ENCODE data around the gene LHX1.
A peak's percentile ranks its signal among the peaks of the same experiment; 100 is the strongest.

The LHX1 gene

DNA sequence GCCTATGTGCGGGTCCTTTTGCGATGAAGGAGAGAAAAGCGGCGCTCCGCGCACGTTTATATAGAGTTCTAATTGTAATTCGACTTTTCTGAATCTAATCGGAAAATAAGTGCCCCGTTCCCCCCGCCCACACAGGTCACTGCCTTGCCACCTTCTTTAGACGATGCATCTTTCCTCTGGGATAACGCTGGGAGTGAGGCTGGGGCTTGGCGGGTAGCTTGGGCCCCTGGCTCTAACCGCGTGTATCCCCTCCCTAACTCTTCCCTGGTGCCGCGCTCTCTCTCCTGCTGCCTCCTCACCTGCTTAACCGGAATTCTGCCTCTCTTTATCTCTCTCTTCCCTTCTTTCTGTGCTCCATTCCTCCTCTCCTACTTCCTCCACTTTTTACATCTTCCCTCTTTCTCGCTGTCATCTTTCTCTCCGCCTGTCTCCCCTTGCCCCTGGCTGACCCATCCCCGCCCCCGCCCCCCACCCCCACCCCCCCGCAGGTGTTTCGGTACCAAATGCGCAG, 2.6 kb downstream of the LHX1 start:
- DNase-seq: no peak

DNA sequence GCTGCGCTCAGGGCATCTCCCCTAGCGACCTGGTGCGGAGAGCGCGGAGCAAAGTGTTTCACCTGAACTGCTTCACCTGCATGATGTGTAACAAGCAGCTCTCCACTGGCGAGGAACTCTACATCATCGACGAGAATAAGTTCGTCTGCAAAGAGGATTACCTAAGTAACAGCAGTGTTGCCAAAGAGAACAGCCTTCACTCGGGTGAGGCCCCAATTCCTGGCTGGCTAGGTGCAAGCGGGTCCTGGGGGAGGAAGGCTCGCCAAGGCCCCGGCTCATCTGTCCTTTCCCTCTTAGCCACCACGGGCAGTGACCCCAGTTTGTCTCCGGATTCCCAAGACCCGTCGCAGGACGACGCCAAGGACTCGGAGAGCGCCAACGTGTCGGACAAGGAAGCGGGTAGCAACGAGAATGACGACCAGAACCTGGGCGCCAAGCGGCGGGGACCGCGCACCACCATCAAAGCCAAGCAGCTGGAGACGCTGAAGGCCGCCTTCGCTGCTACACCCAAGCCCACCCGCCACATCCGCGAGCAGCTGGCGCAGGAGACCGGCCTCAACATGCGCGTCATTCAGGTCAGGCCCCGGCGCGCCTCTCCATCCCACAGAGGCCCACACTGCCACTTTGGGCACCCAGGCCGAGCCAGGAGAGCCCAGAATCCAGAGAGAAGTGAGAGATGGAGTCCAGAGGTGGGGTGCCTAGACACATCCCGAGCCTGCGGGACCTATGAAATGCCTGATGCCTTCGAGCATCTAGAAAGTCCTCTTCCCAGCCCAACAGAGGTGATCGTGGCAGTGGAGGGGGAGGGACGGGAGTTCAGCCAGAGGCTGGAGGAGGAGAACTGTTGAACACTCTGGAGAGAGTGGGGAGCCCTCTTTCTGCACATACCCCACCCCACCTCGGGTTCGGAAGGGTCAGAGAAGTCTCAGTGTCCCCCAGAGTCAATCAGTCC, 3.3 kb downstream of the LHX1 start:
- no peak for DNase-seq

DNA sequence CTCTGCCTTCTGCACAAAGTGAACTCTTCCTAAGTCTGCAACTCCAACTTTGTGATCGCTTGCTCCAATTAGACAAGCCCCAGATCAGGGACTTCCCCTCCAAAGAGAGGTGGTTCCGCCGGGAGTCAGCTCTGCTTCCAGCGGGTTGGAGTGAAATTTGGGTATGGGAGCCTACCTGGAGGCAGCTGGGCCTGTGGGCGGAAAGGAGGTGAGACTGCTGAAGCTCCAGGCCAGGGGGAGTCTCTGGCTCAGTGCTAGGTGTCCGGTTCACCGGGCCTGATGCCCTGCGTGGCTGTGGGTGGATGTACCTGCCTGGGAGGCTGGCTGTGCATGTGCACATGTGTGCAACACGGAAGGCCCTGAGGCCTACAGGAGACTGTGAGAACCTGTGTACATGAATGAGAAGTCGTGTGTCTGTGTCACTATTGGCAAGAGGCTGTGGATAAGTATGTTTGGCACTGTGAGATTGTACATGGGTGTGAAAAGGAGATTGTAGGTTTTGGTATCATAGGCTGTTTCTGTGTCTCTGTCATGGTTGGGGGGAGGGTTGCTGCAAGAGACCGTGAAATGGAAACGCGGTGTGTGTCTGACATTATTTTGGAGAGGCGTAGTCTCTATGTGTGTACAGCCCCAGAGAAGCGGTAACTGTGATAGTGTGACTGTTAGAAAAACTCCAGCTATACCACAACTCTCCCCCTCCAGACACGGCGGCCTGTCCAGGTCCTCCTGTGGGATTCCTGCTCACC, 4.2 kb downstream of the LHX1 start:
- no peak for DNase-seq

DNA sequence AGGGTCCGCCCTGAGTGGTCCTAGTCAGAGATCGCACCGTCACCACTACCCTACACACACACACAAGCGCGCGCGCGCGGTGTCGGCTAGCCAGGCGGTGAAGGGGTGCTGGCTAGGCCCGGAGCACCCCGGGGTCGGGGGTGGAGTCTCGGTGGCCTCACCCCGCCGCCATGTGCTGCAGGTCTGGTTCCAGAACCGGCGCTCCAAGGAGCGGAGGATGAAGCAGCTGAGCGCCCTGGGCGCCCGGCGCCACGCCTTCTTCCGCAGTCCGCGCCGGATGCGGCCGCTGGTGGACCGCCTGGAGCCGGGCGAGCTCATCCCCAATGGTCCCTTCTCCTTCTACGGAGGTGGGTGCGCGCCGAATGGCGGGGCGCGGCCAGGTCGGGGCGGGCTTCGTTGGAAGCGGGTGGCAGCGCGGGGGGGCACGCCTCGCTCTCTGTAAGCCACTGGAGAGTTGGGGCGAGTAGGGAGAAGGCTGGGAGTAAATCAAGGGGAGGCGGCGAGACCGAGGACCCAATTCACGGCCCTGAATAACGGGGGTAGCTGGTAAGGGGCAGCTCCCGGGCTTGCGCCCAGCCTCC, 4.8 kb downstream of the LHX1 start:
- no peak for DNase-seq

DNA sequence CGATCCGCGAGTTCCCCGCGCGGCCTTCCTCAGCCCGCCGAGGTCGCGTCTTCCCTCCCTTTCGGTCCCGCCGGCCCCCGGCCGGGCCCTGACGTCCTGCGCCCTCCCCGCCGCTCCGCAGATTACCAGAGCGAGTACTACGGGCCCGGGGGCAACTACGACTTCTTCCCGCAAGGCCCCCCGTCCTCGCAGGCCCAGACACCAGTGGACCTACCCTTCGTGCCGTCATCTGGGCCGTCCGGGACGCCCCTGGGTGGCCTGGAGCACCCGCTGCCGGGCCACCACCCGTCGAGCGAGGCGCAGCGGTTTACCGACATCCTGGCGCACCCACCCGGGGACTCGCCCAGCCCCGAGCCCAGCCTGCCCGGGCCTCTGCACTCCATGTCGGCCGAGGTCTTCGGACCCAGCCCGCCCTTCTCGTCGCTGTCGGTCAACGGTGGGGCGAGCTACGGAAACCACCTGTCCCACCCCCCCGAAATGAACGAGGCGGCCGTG, 5.4 kb downstream of the LHX1 start:
- DNase-seq: no peak

DNA sequence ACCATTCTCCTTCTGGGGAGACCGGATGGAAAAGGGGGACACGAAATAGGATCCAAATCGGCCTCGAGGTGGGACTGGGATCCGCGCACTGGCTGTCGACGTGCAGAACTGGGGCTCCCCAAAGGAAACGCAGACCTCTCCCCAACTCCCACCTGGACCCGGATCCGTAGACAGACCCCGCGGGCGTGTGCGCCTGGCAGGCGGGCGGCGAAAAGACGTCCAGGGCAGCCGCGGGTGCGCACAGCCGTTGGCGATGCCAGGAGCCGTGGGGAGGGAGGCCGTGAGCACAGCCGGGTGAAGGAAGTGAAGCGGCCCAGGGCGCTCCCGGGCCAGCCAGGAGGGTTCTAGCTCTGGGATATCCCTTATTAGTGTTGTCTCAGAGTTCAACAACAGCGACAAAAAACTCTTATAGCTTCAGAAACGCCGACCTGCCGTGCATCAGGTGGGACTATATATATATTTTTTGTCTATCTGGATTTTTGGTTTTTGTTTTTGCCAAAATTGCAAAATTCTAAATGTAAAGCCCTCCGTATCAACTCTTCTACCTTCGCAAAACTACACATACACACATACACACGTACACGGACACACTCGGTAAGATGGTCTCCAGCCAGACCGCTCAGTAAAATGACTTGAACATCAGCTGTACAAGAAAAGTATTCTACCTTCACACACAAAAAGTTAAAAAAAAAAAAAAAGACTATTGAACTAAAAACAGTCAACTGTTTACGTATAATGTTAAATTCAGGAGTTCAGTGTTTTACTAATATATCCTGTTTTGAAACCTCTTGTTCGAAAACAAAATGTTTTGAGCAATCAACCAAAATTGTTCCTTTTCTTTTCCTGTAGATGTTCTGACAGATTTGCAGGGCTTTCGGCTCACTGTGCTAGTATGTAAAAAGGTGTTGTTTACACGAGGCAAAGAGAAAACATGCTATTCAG, 6.2 kb downstream of the LHX1 start:
- no peak for DNase-seq

DNA sequence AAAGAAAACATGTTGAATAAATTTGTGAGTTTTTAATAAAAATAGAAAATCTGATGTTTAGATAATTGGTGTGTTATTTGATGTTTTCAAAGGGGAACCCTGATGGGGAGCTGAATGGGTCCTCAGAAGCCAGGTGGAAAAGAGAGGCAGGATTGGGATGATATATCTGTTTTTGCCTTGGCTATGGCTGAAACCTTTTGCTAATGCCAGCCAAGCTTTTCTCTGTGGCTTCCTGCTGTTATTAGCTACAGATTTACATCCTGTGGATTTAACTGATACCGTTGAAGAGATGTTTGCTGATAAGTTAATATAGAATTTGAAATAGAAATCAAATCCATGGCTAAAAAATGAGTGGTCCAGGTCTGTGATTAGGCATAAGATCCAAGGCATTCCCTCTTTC, 7.3 kb downstream of the LHX1 start:
- DNase-seq: no peak

DNA sequence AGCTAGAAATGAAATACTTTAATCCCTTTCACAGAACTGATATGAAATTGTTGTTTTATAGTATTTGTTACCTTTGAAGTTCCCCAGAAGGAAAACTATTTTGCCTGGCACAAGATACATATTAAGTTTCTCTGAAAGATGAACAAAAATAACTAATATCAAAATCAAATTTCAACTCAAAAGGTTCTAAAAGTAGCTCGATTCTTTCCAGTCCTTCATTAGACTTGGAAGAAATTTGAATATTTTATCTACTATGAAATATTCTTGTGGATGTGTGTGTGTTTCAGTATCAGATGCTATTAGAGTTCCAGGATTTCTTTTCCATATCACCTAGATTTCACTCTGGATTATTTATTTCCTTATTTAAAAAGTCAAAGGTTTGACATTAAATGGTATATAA, 7.9 kb downstream of the LHX1 start:
- DNase-seq: no peak

DNA sequence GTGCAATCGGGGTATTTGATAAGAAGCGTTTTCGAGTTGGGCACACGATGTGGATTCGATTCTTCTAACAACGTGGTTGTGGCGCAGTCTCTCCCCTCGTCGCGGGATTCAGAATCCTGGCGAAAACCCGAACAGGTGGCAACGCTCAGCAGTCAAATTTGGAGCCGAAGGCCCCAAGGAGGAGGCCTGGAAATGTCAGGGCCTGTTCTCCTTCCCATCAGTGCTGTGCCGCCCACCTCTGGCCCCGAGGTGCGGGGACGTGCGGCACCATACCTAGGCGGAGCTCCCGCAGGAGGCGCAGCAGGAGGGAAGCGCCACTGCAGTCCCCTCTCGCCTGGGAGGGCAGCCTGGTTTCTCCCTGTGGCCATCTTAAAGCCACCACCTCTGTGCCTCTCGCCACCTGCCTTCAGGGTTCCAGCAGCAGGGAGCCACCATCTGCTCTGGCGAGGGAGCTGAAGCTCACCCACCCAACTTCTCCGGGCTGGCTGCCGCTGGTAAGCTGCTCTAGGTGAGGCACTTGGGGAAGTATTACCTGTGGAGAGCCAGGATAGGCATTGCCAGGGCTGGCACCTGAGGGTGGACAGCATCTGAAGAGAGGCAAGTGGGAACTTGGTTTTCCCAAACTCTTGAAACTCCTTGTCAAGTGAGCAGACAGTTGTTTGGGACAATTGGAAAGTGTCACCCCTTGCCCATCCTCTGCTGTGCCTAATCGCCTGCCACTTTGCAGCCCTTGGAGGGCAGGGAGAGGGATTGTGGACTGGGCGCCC, 8.9 kb downstream of the LHX1 start:
- DNase-seq: no peak

DNA sequence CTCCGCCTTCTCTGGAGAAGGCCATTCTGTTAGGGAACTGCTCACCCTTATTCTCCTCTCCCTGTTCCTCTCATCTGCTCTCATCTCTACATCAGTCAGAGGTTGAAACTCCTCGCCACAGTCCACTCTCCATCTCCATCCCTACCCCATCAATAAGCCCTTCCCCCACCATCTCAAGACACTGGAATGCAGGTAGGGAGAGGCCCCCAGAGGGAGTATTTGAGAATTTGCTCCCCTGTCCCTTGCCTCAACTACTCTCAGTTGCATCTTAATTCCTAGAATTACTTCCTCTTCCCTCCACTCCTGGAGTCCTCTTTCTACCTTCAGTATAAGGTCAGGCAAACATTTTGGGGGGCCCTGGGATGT, 9.4 kb downstream of the LHX1 start:
- no peak for DNase-seq

DNA sequence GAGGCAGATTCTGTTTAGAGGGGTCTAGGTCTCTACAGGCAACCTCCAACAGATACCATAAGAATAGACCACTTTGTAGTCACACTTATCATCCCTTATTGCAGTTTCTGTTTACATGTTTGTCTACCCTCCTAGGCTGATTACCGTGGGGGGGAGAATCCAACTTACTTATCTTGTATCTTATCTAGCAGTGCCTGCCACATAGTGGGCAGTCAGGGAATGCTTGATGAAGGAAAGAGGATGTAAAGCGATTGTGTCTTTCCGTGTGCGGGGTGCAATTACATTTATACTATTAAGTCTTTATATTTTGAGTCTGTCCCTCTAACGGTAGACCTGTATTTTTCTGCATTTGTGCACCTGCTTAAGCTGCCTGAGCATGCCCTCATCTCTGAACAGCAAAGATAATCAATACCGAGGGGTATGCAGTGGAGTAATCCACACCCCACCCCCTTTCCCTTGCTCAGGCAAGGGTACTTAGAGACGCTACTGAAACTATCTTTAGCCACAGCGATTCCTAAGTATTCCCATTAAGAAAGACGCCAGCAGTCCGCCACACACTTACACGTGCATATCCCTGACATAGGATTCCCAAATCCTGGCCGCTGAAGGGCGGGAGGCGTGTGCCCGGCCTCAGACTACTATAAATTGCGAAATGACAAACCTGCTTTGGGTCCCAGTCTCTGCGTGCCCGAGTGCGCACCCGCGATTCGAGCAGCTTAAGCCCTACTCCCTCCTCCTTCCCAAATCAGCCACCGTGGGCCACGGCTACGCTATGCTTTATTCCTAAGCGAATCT, 10.8 kb downstream of the LHX1 start:
- no peak for DNase-seq

DNA sequence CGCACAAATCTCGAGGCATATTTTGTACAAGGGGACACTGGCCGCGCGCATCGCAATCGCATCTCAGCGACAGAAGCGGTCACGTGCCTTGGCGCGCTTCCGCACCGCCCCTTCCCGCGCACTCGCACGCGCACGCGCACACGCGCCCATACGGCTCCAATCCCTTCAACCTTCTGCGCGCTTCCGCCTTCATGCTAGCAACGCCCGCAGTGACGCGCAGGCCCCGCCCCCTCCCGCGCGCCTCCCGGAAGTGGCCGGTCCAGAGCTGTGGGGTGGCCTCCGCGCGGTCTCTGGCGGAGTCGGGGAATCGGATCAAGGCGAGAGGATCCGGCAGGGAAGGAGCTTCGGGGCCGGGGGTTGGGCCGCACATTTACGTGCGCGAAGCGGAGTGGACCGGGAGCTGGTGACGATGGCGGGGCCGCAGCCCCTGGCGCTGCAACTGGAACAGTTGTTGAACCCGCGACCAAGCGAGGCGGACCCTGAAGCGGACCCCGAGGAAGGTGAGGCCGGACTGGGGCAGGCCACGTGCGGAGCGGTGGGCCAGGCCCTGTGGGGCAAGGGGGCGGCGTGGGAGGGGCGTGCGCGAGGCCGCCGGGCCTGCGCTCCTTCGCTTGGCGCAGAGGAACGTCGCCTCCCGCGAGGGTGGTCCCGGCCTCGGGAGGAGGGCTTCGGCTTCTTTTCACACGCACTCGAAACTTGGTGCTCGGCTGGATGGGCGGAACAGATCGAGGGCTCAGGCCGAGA, 11.6 kb downstream of the LHX1 start, which contains the start of gene AATF:
AATF (plus strand) TSS at position 238 of the 744 bp plus-strand sequence; CDS start at position 410, 172 bp downstream.
- peak; percentile 93 for DNase-seq

DNA sequence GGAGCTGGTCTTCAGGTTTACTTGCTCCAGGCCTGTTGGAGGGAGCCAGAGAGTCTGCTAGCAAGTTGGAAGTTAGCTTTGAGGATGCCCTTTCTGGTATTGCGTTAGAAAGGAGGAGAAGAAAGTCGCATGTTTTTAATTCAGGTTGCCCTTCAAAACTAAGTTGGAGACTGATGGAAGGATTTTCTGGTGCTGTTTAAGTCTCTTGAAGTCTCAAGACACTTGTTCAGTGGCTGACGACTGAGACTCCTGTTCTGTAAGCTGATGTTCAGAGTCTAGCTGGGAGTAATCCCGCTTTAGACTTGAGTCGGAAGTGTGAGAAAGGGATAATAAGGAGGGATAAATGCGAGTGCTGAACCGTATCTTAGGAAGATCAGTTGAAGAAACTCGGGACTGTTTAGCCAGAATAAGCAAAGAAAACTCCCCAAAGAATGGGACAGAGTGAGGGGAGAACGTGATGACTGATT, 12.2 kb downstream of the LHX1 start:
- no peak for DNase-seq

DNA sequence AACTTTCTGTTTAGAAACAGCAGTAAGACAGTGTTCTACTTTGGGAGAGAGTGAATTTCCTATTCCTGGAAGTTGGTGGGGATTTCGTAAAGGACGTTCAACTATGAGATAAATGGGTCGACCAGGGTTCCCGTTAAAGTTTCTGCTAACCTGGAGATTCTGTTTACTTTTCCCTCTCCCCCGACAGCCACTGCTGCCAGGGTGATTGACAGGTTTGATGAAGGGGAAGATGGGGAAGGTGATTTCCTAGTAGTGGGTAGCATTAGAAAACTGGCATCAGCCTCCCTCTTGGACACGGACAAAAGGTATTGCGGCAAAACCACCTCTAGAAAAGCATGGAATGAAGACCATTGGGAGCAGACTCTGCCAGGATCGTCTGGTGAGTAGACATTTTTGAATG, 12.8 kb downstream of the LHX1 start:
- DNase-seq: no peak

DNA sequence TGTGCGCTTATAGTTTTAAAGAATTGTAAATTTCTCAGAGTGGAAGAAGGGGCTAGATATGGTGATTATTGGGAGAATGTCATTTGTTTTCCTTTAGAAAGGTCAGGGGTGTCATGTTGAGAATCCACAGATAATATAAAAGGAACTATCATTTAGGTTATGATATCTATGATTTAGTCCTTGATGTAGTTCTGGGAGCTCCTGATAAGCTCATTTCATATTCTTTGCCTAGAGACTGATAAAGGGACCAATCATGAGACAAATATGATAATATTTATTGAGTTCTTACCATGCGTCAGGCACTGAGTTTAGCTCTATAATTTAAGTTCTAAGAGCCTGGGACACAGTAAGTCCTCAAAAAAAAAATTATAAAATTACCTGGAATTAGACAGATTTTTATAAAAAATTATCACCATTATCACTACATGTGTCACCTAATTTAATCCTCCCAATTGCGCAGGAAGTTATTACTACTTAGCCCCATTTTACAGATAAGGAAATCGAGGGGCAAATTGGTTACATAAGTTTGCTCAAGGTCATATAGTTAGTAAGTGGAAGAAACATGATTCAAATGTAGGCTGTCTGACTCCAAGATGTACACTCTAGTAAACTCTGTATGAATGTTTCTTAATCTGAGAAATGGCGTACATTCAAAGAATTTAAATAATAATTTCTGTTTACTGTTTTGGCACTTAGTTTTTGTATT, 14.0 kb downstream of the LHX1 start:
- DNase-seq: no peak

DNA sequence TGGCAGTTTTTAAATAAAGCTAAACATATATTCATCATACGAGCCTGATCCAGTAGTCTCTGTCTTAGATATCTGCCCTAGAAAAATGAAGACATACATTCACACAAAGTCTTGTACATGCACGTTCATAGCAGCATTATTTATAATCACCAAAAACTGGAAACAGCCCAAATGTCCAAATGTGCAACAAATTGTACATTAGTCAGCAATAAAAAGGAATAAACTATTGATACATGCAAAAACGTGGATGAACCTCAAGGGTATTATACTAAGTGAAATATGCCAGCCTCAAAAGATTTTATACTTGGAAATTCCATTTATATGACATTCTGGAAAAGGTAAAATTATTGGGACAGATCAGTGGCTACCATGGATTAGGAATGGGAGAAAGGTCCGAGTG, 34.2 kb downstream of the LHX1 start:
- no peak for DNase-seq

DNA sequence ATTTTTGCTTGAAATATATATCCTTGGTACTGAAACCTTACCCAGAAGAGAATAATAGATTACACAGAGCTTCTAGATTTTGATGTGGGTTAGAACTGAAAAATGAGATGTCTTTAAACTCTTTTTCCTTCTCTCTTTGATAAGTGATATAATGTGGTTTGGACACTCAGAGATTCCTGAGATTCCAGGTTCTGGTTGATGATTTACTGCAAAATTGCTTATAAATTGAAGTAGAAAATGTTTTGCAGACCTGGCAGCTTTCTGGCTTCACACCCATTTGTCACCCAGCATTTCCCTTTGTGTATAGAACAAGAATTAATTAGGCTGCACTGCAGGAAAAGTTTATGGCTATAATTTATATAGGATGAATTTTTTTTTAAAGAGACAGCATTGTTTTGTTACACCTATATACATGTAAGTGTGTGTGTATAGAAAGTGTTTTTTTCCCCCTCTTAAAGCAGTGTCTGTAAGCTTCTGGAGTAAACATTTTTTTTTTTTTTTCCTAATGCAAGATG, 35.0 kb downstream of the LHX1 start:
- no peak for DNase-seq

DNA sequence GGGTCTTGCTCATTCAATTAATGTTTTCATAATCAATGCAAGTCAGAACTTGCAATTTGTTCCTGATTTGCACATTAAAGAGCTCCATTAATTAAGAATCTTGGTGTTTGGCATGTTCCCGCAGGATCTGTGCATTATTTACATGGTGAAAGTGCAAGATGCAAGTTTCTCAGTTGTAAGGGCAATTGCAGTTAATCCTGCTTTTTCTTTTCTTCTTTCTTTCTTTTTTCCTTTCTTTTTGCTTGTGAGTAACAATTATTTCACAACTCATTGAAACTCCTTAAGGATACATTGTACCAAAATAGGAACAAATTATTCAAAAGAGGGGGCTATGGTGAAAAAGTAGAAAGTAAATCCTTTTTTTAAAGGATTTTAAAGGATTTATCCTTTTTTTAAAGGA, 35.6 kb downstream of the LHX1 start:
- no peak for DNase-seq

Data from effector CD4-positive, alpha-beta T cell (primary cell).